Upper lobe of left lung (tissue), 4 donors: ENCODE results near the gene RASSF1.
A peak's percentile ranks its signal among the peaks of the same experiment; 100 is the strongest.

Experiments used
- POLR2A ChIP-seq, 4 donors: fragments of 450-650 bp; IDR thresholded peaks; one replicate each; pipeline ENCODE4 v1.5.1; 2016 to 2017; ENCODE audit warnings: antibody characterized with exemption in 4 of 4, mild to moderate bottlenecking in 2 of 4
- POLR2AphosphoS5 ChIP-seq, 2 donors: sonication (generic); formaldehyde crosslinking; IDR thresholded peaks; one replicate each; pipeline ENCODE4 v1.5.1; 2017; ENCODE audit warnings: antibody characterized with exemption in 2 of 2
- TF ChIP-seq, protein P1 (sequence below), 6 experiments: fragments of 450-650 bp in 4 of 6; fragments of 200-600 bp in 2 of 6; sonication (generic) in 2 of 6; IDR thresholded peaks; one replicate each; pipeline ENCODE4 v1.5.1; 2016 to 2019; ENCODE audit warnings: antibody characterized with exemption in 6 of 6

DNA sequence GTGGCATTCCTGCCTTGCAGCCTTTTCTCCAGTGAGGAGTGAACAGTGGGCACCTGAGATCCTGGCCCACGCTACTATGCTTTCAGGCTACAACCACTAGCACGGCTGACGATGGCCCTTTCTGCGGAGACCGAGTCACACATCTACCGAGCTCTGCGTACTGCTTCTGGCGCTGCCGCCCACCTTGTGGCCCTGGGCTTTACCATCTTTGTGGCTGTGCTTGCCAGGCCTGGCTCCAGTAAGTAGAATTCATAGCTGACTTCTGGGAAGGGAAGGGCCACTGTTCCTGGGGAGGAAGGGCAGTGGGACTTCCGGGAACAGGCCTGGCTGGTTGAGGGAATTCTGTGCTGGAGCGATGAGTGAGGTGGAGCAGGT, 10.7 kb upstream of the RASSF1 start:
- TF ChIP-seq POLR2AphosphoS5 (IDR thresholded peaks at IDR 0.05) = no peak
- TF ChIP-seq, protein P1, sequence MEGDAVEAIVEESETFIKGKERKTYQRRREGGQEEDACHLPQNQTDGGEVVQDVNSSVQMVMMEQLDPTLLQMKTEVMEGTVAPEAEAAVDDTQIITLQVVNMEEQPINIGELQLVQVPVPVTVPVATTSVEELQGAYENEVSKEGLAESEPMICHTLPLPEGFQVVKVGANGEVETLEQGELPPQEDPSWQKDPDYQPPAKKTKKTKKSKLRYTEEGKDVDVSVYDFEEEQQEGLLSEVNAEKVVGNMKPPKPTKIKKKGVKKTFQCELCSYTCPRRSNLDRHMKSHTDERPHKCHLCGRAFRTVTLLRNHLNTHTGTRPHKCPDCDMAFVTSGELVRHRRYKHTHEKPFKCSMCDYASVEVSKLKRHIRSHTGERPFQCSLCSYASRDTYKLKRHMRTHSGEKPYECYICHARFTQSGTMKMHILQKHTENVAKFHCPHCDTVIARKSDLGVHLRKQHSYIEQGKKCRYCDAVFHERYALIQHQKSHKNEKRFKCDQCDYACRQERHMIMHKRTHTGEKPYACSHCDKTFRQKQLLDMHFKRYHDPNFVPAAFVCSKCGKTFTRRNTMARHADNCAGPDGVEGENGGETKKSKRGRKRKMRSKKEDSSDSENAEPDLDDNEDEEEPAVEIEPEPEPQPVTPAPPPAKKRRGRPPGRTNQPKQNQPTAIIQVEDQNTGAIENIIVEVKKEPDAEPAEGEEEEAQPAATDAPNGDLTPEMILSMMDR (IDR thresholded peaks at IDR 0.05) = peak in 1 of 6 experiments; percentile 5
- no peak for TF ChIP-seq POLR2A (IDR thresholded peaks at IDR 0.05)
